Thyroid gland (tissue), 4 donors: Measurements from ENCODE around the gene DSC1. TPM values are rescaled to one million over a fixed set of nuclear protein-coding genes. Genes with fewer than 3 reads are reported as not detected.
A peak's percentile ranks its signal among the peaks of the same experiment; 100 is the strongest.

Experiments used
- DNase-seq, 2 donors: peaks; one replicate each; pipeline ENCODE4 v3.0.0-alpha.2; 2019
- H3K27ac ChIP-seq, 3 donors: fragments of 200-600 bp; sonication (generic); 1 replicate in 2 of 3; 2 replicates in 1 of 3; pipeline ENCODE4 v1.5.1; 2016 to 2019; ENCODE audit warnings: mild to moderate bottlenecking in 1 of 3, moderate library complexity in 1 of 3
- H3K27me3 ChIP-seq: fragments of 200-600 bp; sonication (generic); one replicate; pipeline ENCODE4 v1.5.1; 2019
- H3K36me3 ChIP-seq, 2 donors: fragments of 200-600 bp; sonication (generic); one replicate each; pipeline ENCODE4 v1.5.1; 2016 to 2019
- H3K4me1 ChIP-seq, 2 donors: fragments of 200-600 bp; sonication (generic); one replicate each; pipeline ENCODE4 v1.5.1; 2017 to 2019
- H3K4me3 ChIP-seq, 3 donors: fragments of 200-600 bp; sonication (generic); replicated peaks in 1 of 3; 1 replicate in 2 of 3; 2 replicates in 1 of 3; pipeline ENCODE4 v1.5.1; 2016; ENCODE audit warnings: mild to moderate bottlenecking in 1 of 3
- H3K9me3 ChIP-seq: fragments of 200-600 bp; sonication (generic); one replicate; pipeline ENCODE4 v1.5.1; 2017
- POLR2A ChIP-seq, 2 donors: fragments of 450-650 bp; IDR thresholded peaks; one replicate each; pipeline ENCODE4 v1.6.1; 2017; ENCODE audit warnings: antibody characterized with exemption in 2 of 2, mild to moderate bottlenecking in 2 of 2, moderate library complexity in 1 of 2
- WGBS, 2 donors: methylation state at CpG; one replicate each; pipeline ENCODE4 v1.1.5; 2017; 5-methylcytosine and 5-hydroxymethylcytosine counted together
- intact Hi-C: fragments of 100-400 bp; cut with DNase I; formaldehyde crosslinking; loops from one replicate; pipeline ENCODE4 v1.15.1; 2023
- total RNA-seq, 4 donors: library from RNA; depleted of rRNA; stranded (reverse); fragments of >200 nt; gene quantifications; one replicate each; pipeline ENCODE4 v1.2.3, GENCODE V29; 2016
- TF ChIP-seq, protein P1 (sequence below), 6 experiments: fragments of 200-600 bp in 3 of 6; fragments of 450-650 bp in 3 of 6; sonication (generic) in 3 of 6; IDR thresholded peaks; one replicate each; pipeline ENCODE4 v1.5.1; 2016 to 2019; ENCODE audit warnings: antibody characterized with exemption in 6 of 6, mild to moderate bottlenecking in 2 of 6, inconsistent platforms in 1 of 6, moderate library complexity in 1 of 6

DSC1 gene
- total RNA-seq, 4 donors from 2014 or later: not detected

DNA sequence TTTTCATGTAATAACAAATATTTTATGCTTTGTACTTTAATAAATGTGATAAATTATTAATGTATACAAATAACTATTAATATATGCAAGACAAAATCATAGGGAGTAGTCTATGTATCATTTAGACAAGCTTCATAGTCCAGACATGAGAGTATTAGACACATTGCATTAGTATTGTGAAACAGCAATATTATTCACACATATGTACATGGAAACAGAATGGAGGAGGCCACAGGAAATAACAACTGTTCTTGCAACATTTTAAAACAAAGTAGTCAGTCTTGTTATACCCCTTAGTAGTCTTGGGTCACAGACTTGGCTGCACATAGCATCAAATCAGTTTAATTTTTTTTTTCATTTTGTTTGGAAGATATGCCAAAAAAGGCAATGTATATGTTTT, 15.8 kb downstream of the DSC1 start:
- Histone ChIP-seq H3K9me3 (no peaks in the 10 kb centered on the region), H3K27me3 (no peaks in the 10 kb centered on the region), H3K27ac (no peak overlapping the region), H3K36me3 (no peaks in the 10 kb centered on the region), H3K4me1 (no peaks in the 10 kb centered on the region), H3K4me3 (no peak overlapping the region)
- no peak for TF ChIP-seq POLR2A (IDR thresholded peaks at IDR 0.05)
- TF ChIP-seq, protein P1, sequence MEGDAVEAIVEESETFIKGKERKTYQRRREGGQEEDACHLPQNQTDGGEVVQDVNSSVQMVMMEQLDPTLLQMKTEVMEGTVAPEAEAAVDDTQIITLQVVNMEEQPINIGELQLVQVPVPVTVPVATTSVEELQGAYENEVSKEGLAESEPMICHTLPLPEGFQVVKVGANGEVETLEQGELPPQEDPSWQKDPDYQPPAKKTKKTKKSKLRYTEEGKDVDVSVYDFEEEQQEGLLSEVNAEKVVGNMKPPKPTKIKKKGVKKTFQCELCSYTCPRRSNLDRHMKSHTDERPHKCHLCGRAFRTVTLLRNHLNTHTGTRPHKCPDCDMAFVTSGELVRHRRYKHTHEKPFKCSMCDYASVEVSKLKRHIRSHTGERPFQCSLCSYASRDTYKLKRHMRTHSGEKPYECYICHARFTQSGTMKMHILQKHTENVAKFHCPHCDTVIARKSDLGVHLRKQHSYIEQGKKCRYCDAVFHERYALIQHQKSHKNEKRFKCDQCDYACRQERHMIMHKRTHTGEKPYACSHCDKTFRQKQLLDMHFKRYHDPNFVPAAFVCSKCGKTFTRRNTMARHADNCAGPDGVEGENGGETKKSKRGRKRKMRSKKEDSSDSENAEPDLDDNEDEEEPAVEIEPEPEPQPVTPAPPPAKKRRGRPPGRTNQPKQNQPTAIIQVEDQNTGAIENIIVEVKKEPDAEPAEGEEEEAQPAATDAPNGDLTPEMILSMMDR (IDR thresholded peaks at IDR 0.05): no peak
- intact Hi-C loops: no loop called here
- DNase-seq: no peak

DNA sequence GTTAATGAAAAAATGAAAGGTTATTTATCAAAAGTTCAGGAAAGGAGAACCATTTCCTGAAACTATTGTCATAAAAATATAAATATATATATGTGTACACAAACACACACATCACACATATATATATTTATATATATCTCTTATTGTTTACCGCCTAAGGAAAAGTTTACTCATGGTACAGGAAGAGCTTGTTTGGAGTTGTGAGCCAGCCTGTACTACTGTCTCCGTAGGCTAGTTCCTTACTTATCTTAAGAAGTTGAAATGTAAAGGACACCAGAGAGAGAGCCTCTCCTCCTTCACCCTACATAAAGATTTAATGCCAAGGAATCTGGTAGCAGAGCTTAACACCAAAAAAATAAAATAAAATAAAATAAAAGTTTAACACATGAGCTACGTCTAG, 19.6 kb downstream of the DSC1 start:
- H3K36me3 ChIP-seq: no peaks in the 10 kb centered on the region

DNA sequence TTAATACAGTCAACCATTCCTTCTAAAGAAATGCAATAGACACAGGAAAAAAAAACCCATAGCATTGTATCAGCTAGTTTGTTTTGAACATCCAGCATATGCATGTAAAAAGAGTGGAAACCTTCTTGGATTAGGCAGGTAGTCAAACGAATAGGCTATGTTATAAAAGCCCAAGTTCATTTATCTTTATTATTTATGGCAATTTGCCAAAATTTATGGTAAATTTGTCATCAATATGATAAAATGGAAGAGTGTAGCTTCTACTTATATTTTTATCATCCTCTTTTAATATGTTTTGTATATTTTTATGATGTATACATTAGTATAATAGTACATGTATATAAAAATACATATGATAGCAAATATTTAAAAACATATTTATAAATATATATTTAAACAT, 23.9 kb downstream of the DSC1 start:
- 76 to 86% methylated on average over 1 of the region's 1 CpG for WGBS, 2 donors
- Histone ChIP-seq H3K36me3 (no peaks in the 10 kb centered on the region), H3K27ac (no peak overlapping the region), H3K27me3 (no peaks in the 10 kb centered on the region), H3K4me1 (no peaks in the 10 kb centered on the region), H3K4me3 (no peak overlapping the region), H3K9me3 (no peaks in the 10 kb centered on the region)
- no peak for DNase-seq
- intact Hi-C loops: no loop called here
- TF ChIP-seq, protein P1 (IDR thresholded peaks at IDR 0.05): no peak
- TF ChIP-seq POLR2A (IDR thresholded peaks at IDR 0.05): no peak

More for the DNA sequence above, 19.6 kb downstream of the DSC1 start:
- no peaks in the 10 kb centered on the region for H3K4me1 ChIP-seq
- no peak overlapping the region for H3K4me3 ChIP-seq
- no peaks in the 10 kb centered on the region for H3K9me3 ChIP-seq
- intact Hi-C loops: no loop called here
- DNase-seq: no peak
- WGBS, 2 donors: 88 to 90% methylated on average over 3 of the region's 3 CpGs
- H3K27ac ChIP-seq: no peak overlapping the region
- H3K27me3 ChIP-seq: no peaks in the 10 kb centered on the region
- TF ChIP-seq, protein P1 (IDR thresholded peaks at IDR 0.05): no peak
- TF ChIP-seq POLR2A (IDR thresholded peaks at IDR 0.05): no peak

DNA sequence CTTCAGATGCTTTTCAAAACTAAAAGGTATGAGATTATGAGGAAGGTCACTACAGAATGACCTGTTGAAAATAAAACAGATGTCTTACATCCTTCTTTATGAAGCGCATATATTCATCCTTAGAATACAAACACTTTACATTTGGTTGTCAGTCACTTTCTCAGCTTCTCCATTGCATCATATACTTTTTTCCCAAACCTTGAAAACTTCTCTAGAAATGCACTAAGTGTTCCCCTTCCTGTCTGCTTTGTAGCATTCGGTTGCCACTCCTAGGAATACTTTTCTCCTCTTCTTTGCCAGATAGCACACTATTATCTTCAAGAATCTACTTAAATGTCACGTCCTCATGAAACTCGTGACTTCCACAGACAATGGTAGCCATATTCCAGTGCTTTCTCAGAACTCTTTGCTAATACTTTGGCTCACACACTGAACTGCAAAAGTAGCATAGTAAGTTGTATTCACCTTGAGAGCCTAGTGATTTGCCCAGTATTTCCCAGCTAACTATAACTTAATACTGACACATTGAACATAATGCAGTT, 27.6 kb downstream of the DSC1 start:
- Histone ChIP-seq H3K4me3 (no peak overlapping the region), H3K27me3 (no peaks in the 10 kb centered on the region), H3K36me3 (no peaks in the 10 kb centered on the region), H3K4me1 (no peaks in the 10 kb centered on the region), H3K9me3 (no peaks in the 10 kb centered on the region), H3K27ac (no peak overlapping the region)
- TF ChIP-seq POLR2A (IDR thresholded peaks at IDR 0.05): no peak
- TF ChIP-seq, protein P1 (IDR thresholded peaks at IDR 0.05): no peak
- 84 to 86% methylated on average over 4 of the region's 4 CpGs for WGBS, 2 donors
- intact Hi-C loops: no loop called here
- DNase-seq: no peak

DNA sequence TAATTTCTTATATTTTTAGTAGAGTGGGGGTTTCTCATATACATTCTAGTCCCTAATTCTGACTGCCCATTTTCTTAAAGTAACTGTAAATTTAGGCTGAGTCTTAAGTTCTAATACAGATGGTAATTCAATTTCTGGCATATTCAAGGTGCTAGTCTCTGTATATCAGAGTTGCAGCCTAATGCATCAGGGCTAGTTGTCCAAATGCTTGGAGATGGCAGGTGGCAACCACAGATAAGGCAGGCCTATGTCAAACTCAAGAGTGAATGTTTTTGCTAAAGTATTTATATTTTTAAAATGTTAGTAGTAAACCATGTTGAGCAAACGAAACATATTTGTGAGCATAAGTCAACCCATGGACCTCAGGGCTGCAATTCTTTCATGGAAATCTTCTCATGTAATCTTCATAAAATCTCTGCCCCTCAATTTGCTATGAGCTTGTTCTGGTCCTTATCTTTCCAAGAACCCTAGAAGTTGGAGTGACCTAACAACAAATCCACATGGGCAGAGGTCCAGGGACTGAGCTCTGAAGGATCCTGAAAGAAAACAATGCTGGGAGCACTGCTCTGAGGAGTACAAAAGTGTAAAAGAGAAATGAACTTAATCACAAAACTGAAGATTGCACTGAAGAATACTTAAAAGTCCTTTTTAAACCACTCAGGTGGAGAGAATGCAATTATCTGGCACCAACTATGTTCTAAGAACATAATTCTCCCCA, 33.1 kb downstream of the DSC1 start:
- 40 to 45% methylated on average over 1 of the region's 1 CpG for WGBS, 2 donors
- TF ChIP-seq, protein P1 (IDR thresholded peaks at IDR 0.05): no peak
- no peak for TF ChIP-seq POLR2A (IDR thresholded peaks at IDR 0.05)
- H3K9me3 ChIP-seq: no peaks in the 10 kb centered on the region
- H3K4me1 ChIP-seq: no peaks in the 10 kb centered on the region
- no peaks in the 10 kb centered on the region for H3K36me3 ChIP-seq
- no peak overlapping the region for H3K27ac ChIP-seq
- intact Hi-C loops: no loop called here
- H3K27me3 ChIP-seq: no peaks in the 10 kb centered on the region
- peak; percentile 58 to 64 for DNase-seq
- no peak overlapping the region for H3K4me3 ChIP-seq
